DMS153 (cell line): ENCODE measurements around the gene ELMO1.

Experiments
- DNase-seq: peaks from one replicate; lab custom pipeline; 2025; lab: John Stamatoyannopoulos, UW

The ELMO1 gene

DNA sequence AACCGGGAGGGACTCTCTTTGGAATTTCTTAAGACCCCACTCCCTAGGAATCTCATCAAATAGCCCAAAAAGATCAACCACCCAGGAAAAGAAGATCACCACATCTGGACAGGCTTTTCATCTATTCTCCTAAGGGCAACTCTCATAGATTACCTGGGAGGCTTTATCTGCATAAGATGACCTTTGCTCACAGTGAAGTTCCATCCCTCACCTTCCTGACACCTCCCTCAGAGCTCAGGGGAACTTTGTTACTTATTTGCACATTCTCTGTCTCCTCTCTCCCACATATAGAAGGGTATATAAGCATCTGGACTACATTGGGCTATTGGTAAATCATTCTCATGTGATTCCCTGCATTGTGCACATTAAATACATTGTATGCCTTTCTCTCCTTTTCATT lies 80.1 kb downstream of the ELMO1 start:
- DNase-seq: no peak

DNA sequence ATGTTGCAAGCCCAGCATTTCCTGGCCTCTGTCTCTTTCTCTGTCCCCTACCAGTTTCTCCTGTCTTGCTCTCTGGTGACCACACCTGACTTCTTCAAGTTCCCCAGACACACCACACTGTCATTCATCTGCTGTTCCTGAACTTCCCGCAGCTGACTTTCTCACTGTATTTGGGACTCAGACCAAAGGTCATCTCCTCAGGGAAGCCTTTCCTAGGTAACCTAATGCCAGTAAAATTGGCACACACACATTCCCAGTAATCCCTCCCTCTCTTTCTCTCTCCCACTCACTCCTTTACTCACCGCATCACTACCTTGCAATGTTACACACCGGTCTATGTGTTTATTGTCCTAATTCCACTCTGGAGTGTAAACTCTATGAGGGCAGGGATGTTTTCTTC lies 81.7 kb downstream of the ELMO1 start:
- no peak for DNase-seq

DNA sequence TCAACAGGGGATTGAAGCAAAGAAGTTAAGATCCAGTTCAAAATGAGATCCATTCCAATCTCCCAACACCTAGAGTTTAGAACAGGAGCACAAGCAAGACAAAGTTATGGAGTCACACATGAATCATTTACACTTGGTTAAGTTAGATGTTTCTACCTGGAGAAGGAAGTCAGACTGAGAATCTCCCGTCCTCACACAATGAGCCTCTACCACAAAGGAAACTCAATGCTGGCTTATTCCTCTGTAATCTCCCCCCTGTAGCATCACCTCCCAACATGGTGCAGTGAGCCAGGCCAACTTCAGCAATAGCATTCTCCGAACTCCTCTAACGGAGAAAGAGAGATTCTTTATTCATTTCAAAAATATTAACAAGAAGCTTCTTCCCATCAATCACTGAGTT lies 82.2 kb downstream of the ELMO1 start:
- DNase-seq: no peak

DNA sequence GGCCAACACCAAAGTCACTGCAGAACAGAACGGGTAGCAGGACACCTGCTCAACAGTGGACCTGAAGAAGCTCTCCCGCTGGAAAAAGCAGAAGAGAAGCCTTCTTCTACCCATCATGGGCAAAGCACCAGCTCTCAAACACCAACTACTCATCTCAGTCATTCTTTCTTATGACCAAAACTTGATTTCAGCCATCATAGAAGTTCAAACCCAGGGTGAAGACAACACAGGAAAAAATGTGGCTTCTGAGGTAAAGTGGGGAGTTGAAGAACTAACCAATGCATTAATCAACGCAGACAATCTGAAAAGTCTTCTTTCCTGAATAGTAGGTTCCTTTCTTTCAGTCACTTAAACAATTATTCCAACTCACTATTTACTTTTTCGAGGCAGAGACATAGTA lies 83.3 kb downstream of the ELMO1 start:
- no peak for DNase-seq

DNA sequence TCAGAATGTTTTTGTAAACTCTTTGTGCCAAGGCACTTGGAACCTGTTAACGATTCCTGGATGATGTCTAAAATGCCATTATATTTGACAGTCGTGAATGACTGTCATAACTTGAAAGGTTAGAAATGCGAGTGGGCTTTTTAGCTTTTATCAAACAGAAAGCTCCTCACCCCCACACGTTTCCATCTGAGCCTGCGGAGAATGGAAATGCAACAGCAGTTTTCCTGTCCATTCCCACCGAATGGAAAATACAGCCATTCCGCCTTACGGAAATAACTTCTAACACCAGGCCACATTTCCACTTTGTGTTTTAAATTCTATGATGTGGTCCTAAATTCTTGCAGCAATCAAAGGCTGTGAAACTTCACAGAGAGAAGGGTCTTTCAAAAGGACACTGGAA lies 83.8 kb downstream of the ELMO1 start:
- no peak for DNase-seq

DNA sequence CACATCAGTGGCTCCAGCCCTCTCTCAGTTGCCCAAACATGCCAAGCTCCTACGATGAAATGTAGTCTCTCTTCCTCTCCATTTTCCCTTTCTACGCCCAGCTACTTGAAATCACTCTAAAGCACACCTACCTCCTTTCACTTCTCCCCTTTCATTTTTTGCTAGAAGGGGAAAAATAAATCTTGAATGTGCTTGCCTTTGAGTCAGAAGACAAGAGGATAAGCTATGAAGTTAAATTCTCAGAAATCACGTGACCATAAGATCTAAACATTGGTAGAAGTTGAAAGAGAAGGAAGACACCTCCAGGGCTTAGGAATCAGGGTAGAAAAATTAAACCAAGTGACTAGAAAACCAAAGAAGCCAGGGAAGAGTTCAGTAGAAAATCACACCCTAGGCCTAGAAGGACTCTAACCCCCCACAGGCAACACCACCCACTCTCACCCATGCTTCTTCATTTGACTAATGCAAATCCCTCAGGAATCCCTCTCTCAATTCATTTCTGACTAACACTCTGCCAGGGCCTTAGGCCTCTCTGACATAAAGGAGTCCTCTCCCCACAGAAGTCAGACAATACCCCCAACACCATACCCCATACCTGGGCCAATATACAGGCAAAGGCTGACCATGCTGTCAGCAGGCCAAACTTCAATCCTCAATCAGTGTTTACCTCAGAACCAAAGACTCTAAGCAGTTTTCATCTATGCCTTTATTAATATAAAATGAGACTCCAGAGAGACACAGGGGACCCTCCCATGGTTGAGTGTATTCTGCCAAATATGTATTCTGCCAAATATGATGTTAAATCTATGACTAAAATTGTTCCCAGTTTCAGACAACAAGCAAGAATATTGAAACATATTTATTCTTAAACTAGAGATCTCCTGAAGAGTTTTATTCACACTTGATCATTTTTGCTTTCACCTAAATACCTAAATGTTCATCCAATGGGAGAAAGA lies 84.8 kb downstream of the ELMO1 start:
- no peak for DNase-seq

DNA sequence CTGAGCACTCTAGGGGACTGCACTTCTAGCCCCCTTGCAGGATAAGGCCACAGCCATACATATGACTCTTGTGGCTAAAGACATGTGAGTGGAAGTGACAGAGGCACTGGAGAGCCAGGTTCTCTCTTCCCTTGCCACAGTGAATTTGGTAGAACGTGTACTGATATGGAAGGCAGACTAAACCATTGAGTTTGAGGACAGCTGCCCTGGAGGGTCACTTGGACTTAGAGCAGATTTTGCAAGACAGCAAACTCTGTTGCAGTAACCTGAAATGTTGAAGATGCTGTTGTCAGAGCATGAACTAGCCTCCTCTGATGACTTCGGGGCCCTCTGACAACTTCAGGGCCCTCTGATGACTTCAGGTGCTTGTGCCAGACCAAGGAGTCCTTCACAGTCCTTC lies 85.9 kb downstream of the ELMO1 start:
- no peak for DNase-seq

DNA sequence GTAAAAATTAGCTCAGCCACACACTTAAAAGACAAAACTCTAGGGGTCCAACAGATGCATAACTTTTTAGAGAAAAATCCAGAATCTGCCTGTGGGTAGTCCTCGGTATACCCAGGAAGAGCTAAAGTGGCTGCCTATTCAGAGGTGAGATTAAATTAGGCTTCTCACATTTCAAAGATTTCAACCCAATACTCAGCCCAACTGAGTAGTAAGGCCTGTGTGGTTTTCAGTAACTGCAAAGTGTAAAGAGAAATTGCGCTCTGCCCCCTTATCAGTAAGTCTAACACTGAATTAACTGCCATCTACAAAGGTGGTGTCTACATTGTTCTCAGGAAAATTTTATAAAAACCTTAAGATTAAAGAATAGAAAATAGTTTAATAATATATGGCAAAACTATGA lies 88.2 kb downstream of the ELMO1 start:
- DNase-seq: no peak

DNA sequence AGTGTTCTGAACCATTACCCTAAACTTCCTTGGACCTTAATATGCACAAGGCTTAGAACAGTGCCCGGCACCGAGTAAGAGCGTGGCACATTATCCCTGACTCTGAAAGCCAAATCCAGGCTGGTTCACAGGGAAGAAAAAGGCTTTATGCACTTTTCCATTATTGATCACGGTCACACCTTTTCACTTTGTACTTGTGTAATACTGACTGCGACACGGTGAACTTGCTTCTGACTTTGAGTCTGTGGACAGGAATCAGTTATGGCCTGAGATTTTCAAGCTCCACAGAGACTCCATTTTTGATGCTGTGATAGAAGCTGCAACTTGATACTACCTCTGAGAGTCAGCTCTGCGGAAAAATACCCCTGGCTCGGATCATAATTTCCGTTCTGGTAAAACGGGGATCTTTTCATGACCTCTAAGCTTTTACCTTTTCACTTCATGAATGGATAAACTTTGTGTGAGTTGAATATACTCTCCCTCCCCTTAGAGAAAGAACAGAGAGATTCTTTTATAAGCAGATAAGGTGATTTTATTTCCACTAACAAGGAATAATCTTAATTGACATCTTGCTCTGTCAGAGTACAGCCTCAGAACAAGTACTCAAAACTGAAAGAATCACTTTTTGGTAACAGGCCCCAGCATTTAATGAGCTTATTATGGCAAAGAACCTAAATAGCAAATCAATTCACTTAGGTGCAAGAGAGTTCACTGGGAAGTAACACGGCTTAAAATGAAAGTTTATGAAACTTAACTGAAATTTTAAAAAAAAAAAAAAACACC lies 88.8 kb downstream of the ELMO1 start:
- DNase-seq: no peak

DNA sequence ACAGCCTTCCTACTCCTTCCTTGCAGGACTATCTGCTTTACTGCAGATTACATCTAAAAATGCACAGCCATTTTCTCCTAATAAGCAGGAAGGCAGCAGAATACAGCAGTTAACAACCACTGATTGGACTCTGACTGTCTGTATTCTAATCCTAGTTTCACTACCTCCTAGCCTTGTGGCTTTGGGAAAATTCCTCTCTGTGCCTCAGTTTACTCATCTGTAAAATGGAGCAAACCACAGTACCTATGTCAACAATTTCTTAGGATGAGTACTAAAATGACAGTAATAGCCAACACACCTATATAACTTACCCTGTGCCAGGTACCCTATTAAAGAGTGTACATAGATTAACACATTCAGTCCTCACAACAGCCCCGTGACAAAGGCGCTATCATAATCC lies 89.5 kb downstream of the ELMO1 start:
- DNase-seq: no peak

DNA sequence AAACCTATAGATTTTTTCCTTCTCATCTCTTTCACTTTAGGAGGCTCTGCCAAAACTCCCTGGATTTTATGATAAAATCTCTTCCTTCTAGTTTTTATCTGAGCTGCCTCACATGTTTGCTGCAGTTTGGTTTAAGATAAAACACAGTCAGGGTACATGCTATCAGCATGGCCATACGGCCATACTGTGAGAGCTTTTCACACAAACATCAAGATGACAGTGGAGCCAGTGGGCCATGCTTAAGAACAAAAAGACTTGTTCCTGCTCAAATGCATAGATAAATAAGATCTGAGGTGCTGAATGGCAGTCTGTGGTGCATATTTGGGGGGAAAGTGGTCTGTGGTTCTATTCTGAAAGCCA lies 91.0 kb downstream of the ELMO1 start:
- no peak for DNase-seq

DNA sequence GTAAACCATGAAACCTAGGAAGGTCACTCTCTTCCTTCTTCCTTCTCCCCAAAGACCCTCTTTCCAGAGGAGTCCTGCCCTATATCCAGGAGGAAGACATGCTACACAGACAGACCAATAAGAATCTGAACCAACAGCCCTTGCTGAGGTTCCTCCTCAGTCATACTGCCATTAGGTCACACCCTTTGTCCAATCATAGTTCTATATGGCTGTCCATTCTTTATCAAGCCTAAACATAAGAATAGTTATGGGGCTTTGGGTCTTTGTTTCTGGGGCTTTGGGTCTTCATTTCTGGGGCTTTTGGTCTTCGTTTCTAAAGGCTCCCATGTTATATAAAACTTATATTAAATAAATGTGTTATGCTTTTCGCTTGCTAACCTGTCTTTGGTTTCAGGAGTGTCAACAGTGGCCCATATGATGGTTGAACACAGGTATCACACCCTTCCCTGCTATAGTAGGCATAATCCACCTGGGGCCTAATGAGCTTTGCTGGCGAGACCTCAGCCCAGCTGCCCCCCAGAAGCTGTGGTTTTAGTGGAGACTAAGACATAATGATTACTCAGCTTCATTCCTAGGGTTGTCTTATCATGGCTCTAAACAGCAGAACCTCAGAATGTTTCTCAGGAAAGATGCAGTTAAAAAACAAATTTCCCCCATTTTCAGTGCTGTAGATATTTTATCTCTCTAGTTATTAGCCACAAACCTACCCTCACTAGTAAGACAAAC lies 91.6 kb downstream of the ELMO1 start:
- no peak for DNase-seq

DNA sequence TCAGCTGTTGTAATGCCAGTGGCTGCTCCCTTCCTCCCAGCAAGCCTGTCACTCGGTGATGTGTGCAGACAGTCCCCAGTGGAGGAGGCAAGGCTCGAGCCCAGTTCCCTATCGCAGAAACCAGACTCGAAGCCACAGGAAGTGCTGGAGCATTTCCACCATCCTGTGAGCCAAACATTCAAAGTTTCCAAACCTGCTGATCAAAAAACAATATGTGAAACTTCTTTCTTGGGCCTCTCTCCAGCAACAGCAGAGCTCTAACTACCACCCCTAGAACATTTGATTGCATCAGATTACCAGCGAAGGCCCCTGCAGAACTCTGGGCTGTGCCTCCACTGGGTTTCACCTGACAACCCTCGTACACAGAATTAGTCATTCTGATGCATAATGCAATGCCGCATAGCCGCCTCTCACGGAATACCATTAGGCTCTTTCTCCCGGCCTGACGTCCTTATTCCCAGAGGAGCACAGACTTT lies 94.0 kb downstream of the ELMO1 start:
- no peak for DNase-seq

DNA sequence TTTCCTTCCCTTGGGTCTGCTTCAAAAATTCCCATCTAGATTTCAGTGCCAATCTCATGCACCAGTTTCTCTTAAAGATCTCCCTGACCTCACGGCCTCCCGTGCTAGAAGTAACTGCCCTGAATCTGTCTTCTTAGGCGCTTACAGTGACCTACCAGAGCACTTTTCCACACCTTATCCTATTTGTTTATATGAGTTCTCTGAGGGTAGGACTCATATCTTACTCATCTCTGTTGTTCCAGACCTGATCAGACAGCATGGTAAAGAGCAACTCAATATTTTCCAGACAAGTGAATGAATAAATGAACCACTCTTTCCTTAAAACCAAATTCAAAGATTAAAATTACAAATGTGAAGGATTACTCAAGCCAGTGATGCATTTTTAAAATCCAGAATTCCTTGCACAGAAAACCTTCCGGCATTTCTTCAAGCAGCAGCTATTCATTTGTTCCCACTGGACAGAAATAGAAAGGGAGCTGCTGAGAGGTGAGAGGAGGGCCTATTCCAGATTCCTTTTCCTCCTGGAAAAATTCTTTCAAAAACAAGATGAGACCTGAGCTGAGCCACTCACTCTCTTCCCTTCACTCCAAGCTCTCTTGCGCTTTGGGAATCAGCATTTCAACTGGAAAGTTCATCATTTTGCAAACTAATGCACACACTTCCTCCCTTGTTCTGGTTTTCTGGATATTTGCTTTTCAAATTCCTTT lies 94.6 kb downstream of the ELMO1 start:
- no peak for DNase-seq

DNA sequence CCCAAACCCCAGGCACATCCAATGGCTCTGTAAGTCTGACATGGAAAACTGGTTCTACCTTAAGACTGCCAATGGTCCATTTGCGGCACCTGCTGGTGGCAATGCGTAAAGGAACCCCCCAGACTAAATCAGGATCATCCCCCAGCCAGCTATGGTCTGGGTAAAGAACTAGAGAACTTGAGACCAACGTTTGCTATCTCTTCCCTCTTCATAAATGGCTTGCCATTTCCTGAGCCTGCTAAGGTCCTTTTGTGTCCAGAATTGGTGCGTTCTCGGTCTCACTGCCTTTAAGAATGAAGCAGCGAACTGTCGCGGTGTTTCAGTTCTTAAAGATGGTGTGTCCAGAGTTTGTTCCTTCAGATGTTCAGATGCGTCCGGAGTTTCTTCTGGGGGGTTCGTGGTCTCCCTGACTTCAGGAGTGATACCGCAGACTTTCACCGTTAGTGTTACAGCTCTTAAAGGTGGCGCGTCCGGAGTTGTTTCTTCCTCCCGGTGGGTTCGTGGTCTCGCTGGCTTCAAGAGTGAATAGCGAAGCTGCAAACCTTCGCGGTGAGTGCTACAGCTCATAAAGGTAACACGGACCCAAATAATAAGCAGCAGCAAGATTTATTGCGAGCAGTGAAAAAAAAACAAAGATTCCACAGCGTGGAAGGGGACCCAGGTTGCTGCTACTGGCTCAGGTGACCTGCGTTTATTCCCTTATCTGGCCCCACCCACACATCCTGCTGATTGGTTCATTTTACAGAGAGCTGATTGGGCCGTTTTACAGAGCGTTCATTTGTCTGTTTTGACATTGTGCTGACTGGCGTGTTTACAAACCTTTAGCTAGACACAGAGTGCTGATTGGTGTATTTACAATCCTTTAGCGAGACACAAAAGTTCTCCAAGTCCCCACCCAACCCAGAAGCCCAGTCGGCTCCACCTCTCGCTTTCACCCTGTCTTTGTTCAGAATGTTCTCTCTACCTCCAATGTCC lies 95.4 kb downstream of the ELMO1 start:
- no peak for DNase-seq

DNA sequence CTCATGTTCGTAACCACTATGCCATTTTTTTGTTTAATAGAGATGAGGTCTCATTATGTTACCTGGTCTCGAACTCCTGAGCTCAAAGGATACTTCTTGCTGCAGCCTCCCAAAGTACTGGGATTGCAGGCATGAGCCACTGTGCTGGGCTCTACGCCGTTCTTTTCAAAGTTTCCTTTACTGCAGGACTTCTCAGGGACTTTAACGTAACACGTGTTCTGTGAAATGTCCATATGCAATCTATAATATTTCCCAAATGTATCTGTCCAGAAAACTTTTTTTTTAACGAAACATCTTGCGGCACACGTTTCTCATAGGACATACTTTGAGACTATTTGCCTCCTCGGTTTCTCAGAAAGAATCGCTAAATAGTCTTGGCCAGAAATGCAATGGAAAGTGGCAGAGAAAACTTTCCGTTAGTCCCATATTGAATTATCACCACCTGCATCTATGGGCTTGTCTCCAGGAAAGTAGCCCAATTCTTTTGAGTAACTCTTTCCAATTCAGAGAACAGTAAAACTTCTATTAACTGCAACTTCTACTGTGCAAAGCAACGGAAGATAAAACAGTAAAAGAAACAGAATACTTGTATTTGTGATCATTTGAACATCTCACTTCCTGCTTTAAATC lies 96.3 kb downstream of the ELMO1 start:
- DNase-seq: no peak

DNA sequence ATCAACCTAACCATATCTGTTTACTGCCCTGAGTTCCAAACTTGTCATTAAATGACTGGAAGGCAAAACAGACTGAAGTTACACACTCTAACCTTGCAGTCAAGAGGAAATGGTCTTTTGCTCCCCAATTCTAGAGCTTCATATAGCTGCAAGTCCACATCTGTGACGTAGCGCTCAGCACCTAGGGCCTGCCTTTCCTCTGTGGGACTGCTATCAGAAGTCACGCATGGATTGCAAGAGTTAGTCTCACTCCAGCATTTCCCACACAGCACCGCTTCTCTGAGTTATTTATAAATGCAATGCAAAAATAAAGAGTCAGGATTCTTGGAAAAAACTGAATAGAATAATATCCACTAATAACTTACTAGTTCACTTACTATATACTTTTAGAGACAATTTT lies 96.9 kb downstream of the ELMO1 start:
- DNase-seq: no peak

DNA sequence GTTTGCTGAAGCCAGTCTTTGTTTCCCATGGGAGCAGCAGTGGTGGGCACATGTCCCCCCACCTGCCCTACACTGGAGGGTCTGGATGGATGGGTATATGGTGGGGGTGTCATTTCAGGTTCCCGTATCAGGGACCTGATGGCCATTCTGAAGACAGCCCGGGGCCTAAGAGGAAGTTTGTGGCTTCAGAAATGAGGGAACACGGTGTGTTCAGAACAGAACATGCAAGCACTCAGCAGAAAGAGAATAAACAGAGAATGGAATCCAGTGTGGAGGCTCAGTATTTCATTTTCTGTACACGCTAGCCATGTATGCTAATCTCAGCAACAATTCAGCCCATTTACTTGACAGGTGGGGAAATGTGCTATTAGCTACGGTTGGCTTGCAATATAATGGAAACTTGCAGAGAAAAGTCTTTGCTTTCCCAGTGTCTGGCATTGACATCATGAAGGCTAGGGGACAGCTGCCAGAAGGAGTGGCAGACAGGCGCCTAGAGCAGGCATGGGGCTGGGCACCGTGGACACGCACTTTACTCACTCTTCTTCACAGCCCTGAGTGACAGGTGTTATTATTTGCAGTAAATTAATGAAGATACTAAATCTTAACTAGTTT lies 98.6 kb downstream of the ELMO1 start:
- no peak for DNase-seq

DNA sequence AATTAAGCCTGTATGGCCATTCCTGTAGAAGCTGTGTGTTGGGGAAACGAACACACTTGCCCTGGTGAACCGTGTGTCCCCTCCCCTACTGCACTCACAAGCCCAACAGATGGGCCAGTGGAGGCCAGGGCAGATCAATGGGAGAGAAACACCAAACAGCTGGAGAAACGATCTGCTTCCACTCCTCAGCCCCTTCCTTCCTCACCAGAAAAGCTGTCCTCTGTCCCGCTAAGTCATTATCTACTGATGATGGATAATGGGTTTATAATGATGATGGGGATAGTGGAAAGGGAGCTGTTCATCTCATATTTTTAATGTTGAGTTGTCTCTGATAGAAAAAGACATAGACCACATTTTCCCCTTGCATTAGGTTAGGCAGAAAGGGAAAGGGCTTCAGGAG lies 99.7 kb downstream of the ELMO1 start:
- no peak for DNase-seq

DNA sequence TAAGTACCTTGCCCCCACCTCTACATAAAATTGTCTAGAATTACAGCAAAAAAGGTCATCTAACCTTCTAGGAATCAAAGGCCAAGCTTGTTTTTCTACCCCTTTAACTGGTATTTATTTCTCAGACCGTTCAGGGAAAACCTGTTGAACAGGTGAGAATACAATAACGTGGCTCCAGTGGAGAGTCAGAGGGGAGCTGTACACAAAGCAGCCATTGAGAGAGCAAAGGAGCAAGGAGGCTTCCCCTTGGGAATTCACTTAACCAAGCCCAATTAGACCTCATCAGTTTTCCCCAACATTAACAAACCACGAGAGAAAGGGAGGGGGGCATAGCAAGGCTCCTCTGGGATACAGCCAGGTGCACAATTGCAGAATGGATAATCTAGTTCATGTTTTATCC lies 101.9 kb downstream of the ELMO1 start:
- DNase-seq: peak; percentile 96
